Skeletal muscle cell (primary cell): ENCODE data around the gene SASH1.

Source experiments
- DNase-seq: peaks from one replicate; pipeline ENCODE4 v3.0.0-alpha.2; 2010; ENCODE audit warnings: low read depth
- H3K4me3 ChIP-seq: 2 replicates; pipeline ENCODE4 v1.5.1; 2011; ENCODE audit warnings: low read depth, mild to moderate bottlenecking, control low read depth, low read length, moderate library complexity

Gene SASH1

GRCh38 chr6:148507774-148508173 is 165.1 kb downstream of the SASH1 start:
- DNase-seq: no peak
- peak overlapping the region; percentile 44 for H3K4me3 ChIP-seq

- peak overlapping the region; percentile 44 for H3K4me3 ChIP-seq
Observed at GRCh38 chr6:148508401-148509041, 165.9 kb downstream of the SASH1 start.

GRCh38 chr6:148509119-148509799 is 166.6 kb downstream of the SASH1 start:
- peak overlapping the region; percentile 44 for H3K4me3 ChIP-seq
- no peak for DNase-seq

More at GRCh38 chr6:148508401-148509041, 165.9 kb downstream of the SASH1 start:
- DNase-seq: no peak

- peak; percentile 96 for DNase-seq
- H3K4me3 ChIP-seq: peak overlapping the region; percentile 44
Observed at GRCh38 chr6:148509800-148510581, 167.4 kb downstream of the SASH1 start.

GRCh38 chr6:148513145-148514071 is 170.8 kb downstream of the SASH1 start:
- H3K4me3 ChIP-seq: no peak overlapping the region
- DNase-seq: no peak

- no peak for DNase-seq
- no peak overlapping the region for H3K4me3 ChIP-seq
Observed at GRCh38 chr6:148514091-148514845, 171.6 kb downstream of the SASH1 start.

GRCh38 chr6:148516217-148516616 is 173.6 kb downstream of the SASH1 start:
- no peak overlapping the region for H3K4me3 ChIP-seq
- DNase-seq: no peak

- no peak overlapping the region for H3K4me3 ChIP-seq
- no peak for DNase-seq
Observed at GRCh38 chr6:148516617-148517016, 174.0 kb downstream of the SASH1 start.

GRCh38 chr6:148517470-148517869 is 174.8 kb downstream of the SASH1 start:
- H3K4me3 ChIP-seq: no peak overlapping the region
- no peak for DNase-seq

GRCh38 chr6:148518511-148519156 is 176.0 kb downstream of the SASH1 start:
- no peak for DNase-seq
- no peak overlapping the region for H3K4me3 ChIP-seq

GRCh38 chr6:148520109-148520841 is 177.6 kb downstream of the SASH1 start:
- no peak overlapping the region for H3K4me3 ChIP-seq
- no peak for DNase-seq

- DNase-seq: no peak
- no peak overlapping the region for H3K4me3 ChIP-seq
Observed at GRCh38 chr6:148521158-148521557, 178.5 kb downstream of the SASH1 start.

- DNase-seq: no peak
- no peak overlapping the region for H3K4me3 ChIP-seq
Observed at GRCh38 chr6:148521586-148521985, 178.9 kb downstream of the SASH1 start.

GRCh38 chr6:148523048-148523447 is 180.4 kb downstream of the SASH1 start:
- DNase-seq: peak; percentile 88
- H3K4me3 ChIP-seq: no peak overlapping the region

- DNase-seq: no peak
- no peak overlapping the region for H3K4me3 ChIP-seq
Observed at GRCh38 chr6:148523551-148523950, 180.9 kb downstream of the SASH1 start.

- H3K4me3 ChIP-seq: peak overlapping the region; percentile 4
- DNase-seq: no peak
Observed at GRCh38 chr6:148524471-148524882, 181.8 kb downstream of the SASH1 start.

- peak overlapping the region; percentile 4 for H3K4me3 ChIP-seq
- DNase-seq: peak; percentile 77
Observed at GRCh38 chr6:148524976-148525375, 182.3 kb downstream of the SASH1 start.

GRCh38 chr6:148525453-148525852 is 182.8 kb downstream of the SASH1 start:
- DNase-seq: no peak
- no peak overlapping the region for H3K4me3 ChIP-seq
